ENCODE results near the gene RBM4B.

DNA sequence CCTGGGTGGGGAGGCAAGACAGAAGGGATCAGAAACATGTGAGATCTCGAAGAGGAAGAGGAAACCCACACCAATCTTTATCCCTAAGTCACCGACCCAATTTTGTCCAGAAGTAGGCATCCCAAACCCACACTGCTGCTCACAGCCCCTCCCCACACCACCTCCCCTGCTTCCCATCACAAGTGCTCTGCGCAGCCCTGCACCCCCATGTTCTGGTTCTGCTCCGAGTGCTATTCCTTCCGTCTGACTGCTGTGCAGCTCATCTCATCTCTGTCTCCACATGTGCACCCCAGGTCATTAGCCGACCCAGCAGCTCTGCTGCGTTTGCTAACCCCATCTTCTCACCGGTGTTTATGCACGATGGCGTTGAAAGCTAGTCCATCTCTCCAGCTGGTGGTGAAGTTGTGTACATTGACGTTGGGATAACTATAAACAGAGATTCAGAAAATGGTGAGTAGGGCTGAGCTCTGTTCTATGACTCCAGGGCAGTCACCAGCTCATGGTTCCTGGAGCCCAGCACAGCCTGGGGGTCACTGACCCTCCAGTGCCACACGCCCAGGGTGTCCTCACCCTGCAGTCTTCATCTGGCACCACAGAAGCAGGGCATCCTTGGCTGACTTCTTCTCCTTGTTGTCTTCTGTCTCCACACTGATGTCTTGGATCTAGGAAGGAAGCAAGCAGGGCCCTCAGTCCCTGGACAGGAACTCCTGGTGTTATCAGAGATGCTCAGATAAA, 36.2 kb upstream of the RBM4B start:
- TF ChIP-seq, protein P1, sequence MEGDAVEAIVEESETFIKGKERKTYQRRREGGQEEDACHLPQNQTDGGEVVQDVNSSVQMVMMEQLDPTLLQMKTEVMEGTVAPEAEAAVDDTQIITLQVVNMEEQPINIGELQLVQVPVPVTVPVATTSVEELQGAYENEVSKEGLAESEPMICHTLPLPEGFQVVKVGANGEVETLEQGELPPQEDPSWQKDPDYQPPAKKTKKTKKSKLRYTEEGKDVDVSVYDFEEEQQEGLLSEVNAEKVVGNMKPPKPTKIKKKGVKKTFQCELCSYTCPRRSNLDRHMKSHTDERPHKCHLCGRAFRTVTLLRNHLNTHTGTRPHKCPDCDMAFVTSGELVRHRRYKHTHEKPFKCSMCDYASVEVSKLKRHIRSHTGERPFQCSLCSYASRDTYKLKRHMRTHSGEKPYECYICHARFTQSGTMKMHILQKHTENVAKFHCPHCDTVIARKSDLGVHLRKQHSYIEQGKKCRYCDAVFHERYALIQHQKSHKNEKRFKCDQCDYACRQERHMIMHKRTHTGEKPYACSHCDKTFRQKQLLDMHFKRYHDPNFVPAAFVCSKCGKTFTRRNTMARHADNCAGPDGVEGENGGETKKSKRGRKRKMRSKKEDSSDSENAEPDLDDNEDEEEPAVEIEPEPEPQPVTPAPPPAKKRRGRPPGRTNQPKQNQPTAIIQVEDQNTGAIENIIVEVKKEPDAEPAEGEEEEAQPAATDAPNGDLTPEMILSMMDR (IDR thresholded peaks at IDR 0.05), result no peak
- no peak for TF ChIP-seq POLR2AphosphoS5 (IDR thresholded peaks at IDR 0.05; ENCODE audit: insufficient read depth in 1 of 2, low read depth in 1 of 2)
- no peak for TF ChIP-seq POLR2A (IDR thresholded peaks at IDR 0.05)
